Neural cell (in vitro differentiated cells): ENCODE results near the gene SPARC. TPM values are rescaled to one million over a fixed set of nuclear protein-coding genes. Genes with fewer than 3 reads are reported as not detected.

Experiments used
- H2AFZ ChIP-seq: fragments of 200-600, 300-800 bp; sonication (generic), shearing (Covaris generic); 2 replicates; pipeline ENCODE4 v1.6.0; 2014; ENCODE audit warnings: low read depth, mild to moderate bottlenecking, antibody characterized with exemption, low read length, moderate library complexity
- H3F3A ChIP-seq: fragments of 200-600 bp; shearing (Covaris generic); 2 replicates; pipeline ENCODE4 v1.6.1; 2016; ENCODE audit warnings: mild to moderate bottlenecking, moderate library complexity, mixed read lengths, antibody characterized with exemption, low read length; ENCODE audit not compliant: insufficient read depth, poor library complexity, severe bottlenecking
- H3K27ac ChIP-seq: fragments of 200-600, 300-800 bp; sonication (generic), shearing (Covaris generic); 2 replicates; pipeline ENCODE4 v1.5.1; 2014; ENCODE audit warnings: mild to moderate bottlenecking, low read length, moderate library complexity
- H3K27me3 ChIP-seq: fragments of 300-800, 200-600 bp; sonication (generic), shearing (Covaris generic); 2 replicates; pipeline ENCODE4 v1.6.0; 2014; ENCODE audit warnings: mild to moderate bottlenecking, low read depth, low read length, moderate library complexity; ENCODE audit not compliant: insufficient read depth
- H3K36me3 ChIP-seq: fragments of 300-800, 200-600 bp; sonication (generic), shearing (Covaris generic); 2 replicates; pipeline ENCODE4 v1.5.1; 2014; ENCODE audit warnings: mild to moderate bottlenecking, antibody characterized with exemption, low read length, moderate library complexity; ENCODE audit not compliant: insufficient read depth
- H3K4me2 ChIP-seq: fragments of 300-800, 200-600 bp; sonication (generic), shearing (Covaris generic); 2 replicates; pipeline ENCODE4 v1.6.0; 2014; ENCODE audit warnings: mild to moderate bottlenecking, low read length
- H3K4me3 ChIP-seq: fragments of 300-800, 200-600 bp; sonication (generic), shearing (Covaris generic); 2 replicates; pipeline ENCODE4 v1.5.1; 2014; ENCODE audit warnings: mild to moderate bottlenecking, low read length, moderate library complexity
- H3K79me2 ChIP-seq: fragments of 200-600 bp; shearing (Covaris generic); replicated peaks from 2 replicates; pipeline ENCODE4 v1.6.0; 2014; ENCODE audit warnings: mild to moderate bottlenecking, low read length, moderate library complexity; ENCODE audit not compliant: insufficient read depth
- H3K9ac ChIP-seq: fragments of 300-800, 200-600 bp; sonication (generic), shearing (Covaris generic); 2 replicates; pipeline ENCODE4 v1.6.1; 2016; ENCODE audit warnings: mild to moderate bottlenecking, low read length, mixed read lengths
- H3K9me2 ChIP-seq: fragments of 200-600 bp; shearing (Covaris generic); 2 replicates; pipeline ENCODE4 v1.6.1; 2016; ENCODE audit warnings: mild to moderate bottlenecking, low read length, mixed read lengths; ENCODE audit not compliant: insufficient read depth
- H3K9me3 ChIP-seq: fragments of 200-600, 300-800 bp; sonication (generic), shearing (Covaris generic); 2 replicates; pipeline ENCODE4 v1.6.1; 2016; ENCODE audit warnings: mild to moderate bottlenecking, mixed run types, low read length, moderate library complexity, mixed read lengths
- H4K20me1 ChIP-seq: fragments of 200-600 bp; shearing (Covaris generic); 2 replicates; pipeline ENCODE4 v1.6.1; 2016; ENCODE audit warnings: mild to moderate bottlenecking, mixed run types; ENCODE audit not compliant: insufficient read depth
- EP300 ChIP-seq: fragments of 450-650 bp; conservative IDR thresholded peaks from 2 replicates; pipeline ENCODE4 v1.6.1; 2014; ENCODE audit warnings: antibody characterized with exemption, mild to moderate bottlenecking, moderate library complexity; ENCODE audit not compliant: poor library complexity, severe bottlenecking
- EZH2 ChIP-seq: fragments of 200-600, 300-800 bp; shearing (Covaris generic), sonication (generic); IDR thresholded peaks from 2 replicates; pipeline ENCODE4 v1.6.1; 2014; ENCODE audit warnings: antibody characterized with exemption, low read length, borderline replicate concordance, mild to moderate bottlenecking; ENCODE audit not compliant: insufficient read depth, poor library complexity, severe bottlenecking
- MXI1 ChIP-seq: fragments of 450-650 bp; conservative IDR thresholded peaks from 2 replicates; pipeline ENCODE4 v1.6.1; 2014; ENCODE audit warnings: antibody characterized with exemption, mild to moderate bottlenecking; ENCODE audit not compliant: poor library complexity, severe bottlenecking
- POLR2AphosphoS5 ChIP-seq: IDR thresholded peaks from 2 replicates; pipeline ENCODE4 v1.6.1; 2012
- RAD21 ChIP-seq: fragments of 450-650 bp; conservative IDR thresholded peaks from 2 replicates; pipeline ENCODE4 v1.6.1; 2014; ENCODE audit warnings: antibody characterized with exemption, mild to moderate bottlenecking, moderate library complexity
- SMC3 ChIP-seq: fragments of 450-650 bp; conservative IDR thresholded peaks from 2 replicates; pipeline ENCODE4 v1.6.1; 2014; ENCODE audit warnings: antibody characterized with exemption, mild to moderate bottlenecking, moderate library complexity; ENCODE audit not compliant: poor library complexity
- TAF1 ChIP-seq: IDR thresholded peaks from 2 replicates; pipeline ENCODE4 v1.6.1; 2012; ENCODE audit warnings: low read depth
- polyA plus RNA-seq: library from polyadenylated mRNA; depleted of rRNA; stranded (reverse); fragments of >200 nt; gene quantifications from 2 replicates; pipeline ENCODE4 v1.2.3, GENCODE V29; 2014
- TF ChIP-seq, protein P1 (sequence below): fragments of 450-650 bp; IDR thresholded peaks from 2 replicates; pipeline ENCODE4 v1.5.1; 2014; ENCODE audit warnings: antibody characterized with exemption, mild to moderate bottlenecking, moderate library complexity; ENCODE audit not compliant: poor library complexity, severe bottlenecking
- TF ChIP-seq, protein P2 (sequence below): IDR thresholded peaks from 2 replicates; pipeline ENCODE4 v1.6.1; 2012; ENCODE audit warnings: borderline replicate concordance

The SPARC gene
- polyA plus RNA-seq, 1 donor from 2014 or later = 15.3 TPM

GRCh38 chr5:151703780-151704179 is 17.1 kb upstream of the SPARC start:
- H3K27me3 ChIP-seq = no peaks in the 10 kb centered on the region
- H3K27ac ChIP-seq = no peak overlapping the region
- no peak overlapping the region for H3K9ac ChIP-seq
- H3K4me3 ChIP-seq = no peak overlapping the region
- H2AFZ ChIP-seq = no peak overlapping the region
- H4K20me1 ChIP-seq = no peaks in the 10 kb centered on the region
- H3K9me3 ChIP-seq = no peaks in the 10 kb centered on the region
- TF ChIP-seq, protein P1, sequence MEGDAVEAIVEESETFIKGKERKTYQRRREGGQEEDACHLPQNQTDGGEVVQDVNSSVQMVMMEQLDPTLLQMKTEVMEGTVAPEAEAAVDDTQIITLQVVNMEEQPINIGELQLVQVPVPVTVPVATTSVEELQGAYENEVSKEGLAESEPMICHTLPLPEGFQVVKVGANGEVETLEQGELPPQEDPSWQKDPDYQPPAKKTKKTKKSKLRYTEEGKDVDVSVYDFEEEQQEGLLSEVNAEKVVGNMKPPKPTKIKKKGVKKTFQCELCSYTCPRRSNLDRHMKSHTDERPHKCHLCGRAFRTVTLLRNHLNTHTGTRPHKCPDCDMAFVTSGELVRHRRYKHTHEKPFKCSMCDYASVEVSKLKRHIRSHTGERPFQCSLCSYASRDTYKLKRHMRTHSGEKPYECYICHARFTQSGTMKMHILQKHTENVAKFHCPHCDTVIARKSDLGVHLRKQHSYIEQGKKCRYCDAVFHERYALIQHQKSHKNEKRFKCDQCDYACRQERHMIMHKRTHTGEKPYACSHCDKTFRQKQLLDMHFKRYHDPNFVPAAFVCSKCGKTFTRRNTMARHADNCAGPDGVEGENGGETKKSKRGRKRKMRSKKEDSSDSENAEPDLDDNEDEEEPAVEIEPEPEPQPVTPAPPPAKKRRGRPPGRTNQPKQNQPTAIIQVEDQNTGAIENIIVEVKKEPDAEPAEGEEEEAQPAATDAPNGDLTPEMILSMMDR = no peak
- no peak for TF ChIP-seq SMC3
- no peak for TF ChIP-seq EP300
- no peak for TF ChIP-seq RAD21
- TF ChIP-seq EZH2 = no peak
- TF ChIP-seq TAF1 = no peak
- no peak for TF ChIP-seq MXI1
- no peak for TF ChIP-seq POLR2AphosphoS5
- TF ChIP-seq, protein P2, sequence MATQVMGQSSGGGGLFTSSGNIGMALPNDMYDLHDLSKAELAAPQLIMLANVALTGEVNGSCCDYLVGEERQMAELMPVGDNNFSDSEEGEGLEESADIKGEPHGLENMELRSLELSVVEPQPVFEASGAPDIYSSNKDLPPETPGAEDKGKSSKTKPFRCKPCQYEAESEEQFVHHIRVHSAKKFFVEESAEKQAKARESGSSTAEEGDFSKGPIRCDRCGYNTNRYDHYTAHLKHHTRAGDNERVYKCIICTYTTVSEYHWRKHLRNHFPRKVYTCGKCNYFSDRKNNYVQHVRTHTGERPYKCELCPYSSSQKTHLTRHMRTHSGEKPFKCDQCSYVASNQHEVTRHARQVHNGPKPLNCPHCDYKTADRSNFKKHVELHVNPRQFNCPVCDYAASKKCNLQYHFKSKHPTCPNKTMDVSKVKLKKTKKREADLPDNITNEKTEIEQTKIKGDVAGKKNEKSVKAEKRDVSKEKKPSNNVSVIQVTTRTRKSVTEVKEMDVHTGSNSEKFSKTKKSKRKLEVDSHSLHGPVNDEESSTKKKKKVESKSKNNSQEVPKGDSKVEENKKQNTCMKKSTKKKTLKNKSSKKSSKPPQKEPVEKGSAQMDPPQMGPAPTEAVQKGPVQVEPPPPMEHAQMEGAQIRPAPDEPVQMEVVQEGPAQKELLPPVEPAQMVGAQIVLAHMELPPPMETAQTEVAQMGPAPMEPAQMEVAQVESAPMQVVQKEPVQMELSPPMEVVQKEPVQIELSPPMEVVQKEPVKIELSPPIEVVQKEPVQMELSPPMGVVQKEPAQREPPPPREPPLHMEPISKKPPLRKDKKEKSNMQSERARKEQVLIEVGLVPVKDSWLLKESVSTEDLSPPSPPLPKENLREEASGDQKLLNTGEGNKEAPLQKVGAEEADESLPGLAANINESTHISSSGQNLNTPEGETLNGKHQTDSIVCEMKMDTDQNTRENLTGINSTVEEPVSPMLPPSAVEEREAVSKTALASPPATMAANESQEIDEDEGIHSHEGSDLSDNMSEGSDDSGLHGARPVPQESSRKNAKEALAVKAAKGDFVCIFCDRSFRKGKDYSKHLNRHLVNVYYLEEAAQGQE = no peak
- no peaks in the 10 kb centered on the region for H3K9me2 ChIP-seq
- no peaks in the 10 kb centered on the region for H3F3A ChIP-seq
- H3K36me3 ChIP-seq = no peaks in the 10 kb centered on the region
- no peaks in the 10 kb centered on the region for H3K79me2 ChIP-seq
- no peak overlapping the region for H3K4me2 ChIP-seq

DNA sequence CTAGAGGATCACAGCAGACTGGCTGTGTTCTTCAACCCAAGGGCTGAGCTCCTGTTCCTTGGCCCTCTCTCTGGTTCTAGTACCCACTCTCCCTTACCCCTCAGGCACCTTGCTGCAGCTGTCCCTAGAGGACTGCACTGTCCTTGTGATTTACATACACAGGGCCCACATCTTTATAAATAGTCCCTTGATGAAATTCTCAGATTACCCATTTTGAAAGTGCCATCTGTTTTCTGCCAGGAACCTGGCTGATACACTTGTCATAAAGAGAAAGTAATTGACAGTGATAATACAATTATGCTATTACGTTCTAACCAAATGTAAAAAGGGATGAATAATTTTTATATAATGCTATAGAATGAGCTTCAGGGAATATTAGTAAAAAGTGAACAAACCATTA is 16.5 kb upstream of the SPARC start:
- no peak overlapping the region for H3K27ac ChIP-seq
- H3K9me2 ChIP-seq = no peaks in the 10 kb centered on the region
- H2AFZ ChIP-seq = no peak overlapping the region
- no peaks in the 10 kb centered on the region for H3K79me2 ChIP-seq
- no peak overlapping the region for H3K4me2 ChIP-seq
- TF ChIP-seq SMC3 = no peak
- no peak for TF ChIP-seq EZH2
- TF ChIP-seq RAD21 = no peak
- TF ChIP-seq TAF1 = no peak
- no peak for TF ChIP-seq POLR2AphosphoS5
- no peak for TF ChIP-seq EP300
- no peaks in the 10 kb centered on the region for H3F3A ChIP-seq
- H3K4me3 ChIP-seq = no peak overlapping the region
- no peak overlapping the region for H3K9ac ChIP-seq
- H3K36me3 ChIP-seq = no peaks in the 10 kb centered on the region
- H3K27me3 ChIP-seq = no peaks in the 10 kb centered on the region
- H4K20me1 ChIP-seq = no peaks in the 10 kb centered on the region
- H3K9me3 ChIP-seq = no peaks in the 10 kb centered on the region
